Fibroblast of skin of abdomen (primary cell): Measurements from ENCODE around the gene GPR3.

Source experiments
- DNase-seq: peaks from one replicate; pipeline ENCODE4 v3.0.0-alpha.2; 2013

The GPR3 gene

GRCh38 chr1:27358928-27359313, 33.5 kb upstream of the GPR3 start:
- DNase-seq: no peak

- DNase-seq: no peak
These were observed 32.6 kb upstream of the GPR3 start for GRCh38 chr1:27359822-27360158.

GRCh38 chr1:27360159-27361043, 32.0 kb upstream of the GPR3 start:
- no peak for DNase-seq

- DNase-seq: no peak
These were observed 31.4 kb upstream of the GPR3 start for GRCh38 chr1:27361044-27361402.

- DNase-seq: no peak
These were observed 30.9 kb upstream of the GPR3 start for GRCh38 chr1:27361553-27361952.

GRCh38 chr1:27363766-27364695, 28.4 kb upstream of the GPR3 start:
- DNase-seq: no peak

GRCh38 chr1:27364696-27365371, 27.6 kb upstream of the GPR3 start:
- no peak for DNase-seq

GRCh38 chr1:27365372-27366112, 26.9 kb upstream of the GPR3 start:
- peak; percentile 87 for DNase-seq

GRCh38 chr1:27366113-27366410, 26.4 kb upstream of the GPR3 start:
- peak; percentile 75 for DNase-seq

- DNase-seq: peak; percentile 73
These were observed 25.8 kb upstream of the GPR3 start, which contains the start of gene MAP3K6 for GRCh38 chr1:27366411-27367159. TSS of gene MAP3K6 (minus strand) at chr1:27366961. CDS start at chr1:27366597, 364 bp downstream.

- DNase-seq: no peak
These were observed 25.2 kb upstream of the GPR3 start for GRCh38 chr1:27367160-27367650.

GRCh38 chr1:27368869-27369582, 23.4 kb upstream of the GPR3 start:
- DNase-seq: no peak

GRCh38 chr1:27372022-27372807, 20.2 kb upstream of the GPR3 start:
- no peak for DNase-seq

- DNase-seq: no peak
These were observed 19.4 kb upstream of the GPR3 start for GRCh38 chr1:27372808-27373690.

GRCh38 chr1:27374362-27375086, 17.9 kb upstream of the GPR3 start, which contains the start of gene FCN3:
TSS of gene FCN3 (minus strand) at chr1:27374824. CDS start at chr1:27374818, 6 bp downstream.
- DNase-seq: no peak

GRCh38 chr1:27377760-27378495, 14.5 kb upstream of the GPR3 start:
- DNase-seq: no peak

GRCh38 chr1:27379564-27380122, 12.8 kb upstream of the GPR3 start:
- no peak for DNase-seq
